ENCODE data around the gene TGM3. TPM values are rescaled to one million over a fixed set of nuclear protein-coding genes. Genes with fewer than 3 reads are reported as not detected.

Gene TGM3
- total RNA-seq, 2 donors from 2014 or later = 0.27 to 0.82 TPM

DNA sequence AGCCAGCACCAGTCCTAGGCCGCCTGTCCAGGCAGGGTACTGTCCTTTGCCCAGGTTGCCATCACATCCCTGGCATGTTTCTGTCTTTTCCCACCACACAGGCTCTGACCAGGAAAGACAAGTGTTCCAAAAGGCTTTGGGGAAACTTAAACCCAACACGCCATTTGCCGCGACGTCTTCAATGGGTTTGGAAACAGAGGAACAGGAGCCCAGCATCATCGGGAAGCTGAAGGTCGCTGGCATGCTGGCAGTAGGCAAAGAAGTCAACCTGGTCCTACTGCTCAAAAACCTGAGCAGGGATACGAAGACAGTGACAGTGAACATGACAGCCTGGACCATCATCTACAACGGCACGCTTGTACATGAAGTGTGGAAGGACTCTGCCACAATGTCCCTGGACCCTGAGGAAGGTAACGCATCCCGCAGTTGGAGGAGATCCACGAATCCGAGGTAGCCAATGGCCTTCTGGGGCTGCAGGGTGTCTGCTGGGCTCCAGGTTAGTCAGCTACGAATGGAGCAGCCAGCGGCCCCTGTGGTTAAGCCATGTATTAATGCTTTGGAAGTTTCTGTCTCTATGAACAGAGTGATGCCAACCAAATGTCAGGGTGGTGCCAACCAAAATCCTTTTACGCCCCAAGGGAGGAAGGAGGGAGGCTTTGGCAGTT, 36.2 kb downstream of the TGM3 start:
- H3K4me3 ChIP-seq = no peak overlapping the region
- no peaks in the 10 kb centered on the region for H3K9me3 ChIP-seq
- no peak overlapping the region for H3K27ac ChIP-seq
- H3K9ac ChIP-seq (ENCODE audit: low read depth in 2 of 2, low read length in 2 of 2) = no peak overlapping the region
- intact Hi-C loops (cut with DNase I) = no loop called here
- no peaks in the 10 kb centered on the region for H3K36me3 ChIP-seq
- TF ChIP-seq CTCF (IDR thresholded peaks at IDR 0.05) = no peak
- no peak for DNase-seq
- H3K4me1 ChIP-seq = no peaks in the 10 kb centered on the region
- H3K27me3 ChIP-seq = no peaks in the 10 kb centered on the region

GRCh38 chr20:2332711-2333110, 36.9 kb downstream of the TGM3 start:
- Histone ChIP-seq H3K4me1 (no peaks in the 10 kb centered on the region), H3K4me3 (no peak overlapping the region), H3K27me3 (no peaks in the 10 kb centered on the region), H3K27ac (no peak overlapping the region), H3K36me3 (no peaks in the 10 kb centered on the region), H3K9ac (ENCODE audit: low read depth in 2 of 2, low read length in 2 of 2) (no peak overlapping the region), H3K9me3 (no peaks in the 10 kb centered on the region)
- intact Hi-C loops (cut with DNase I) = no loop called here
- no peak for DNase-seq
- no peak for TF ChIP-seq CTCF (IDR thresholded peaks at IDR 0.05)

DNA sequence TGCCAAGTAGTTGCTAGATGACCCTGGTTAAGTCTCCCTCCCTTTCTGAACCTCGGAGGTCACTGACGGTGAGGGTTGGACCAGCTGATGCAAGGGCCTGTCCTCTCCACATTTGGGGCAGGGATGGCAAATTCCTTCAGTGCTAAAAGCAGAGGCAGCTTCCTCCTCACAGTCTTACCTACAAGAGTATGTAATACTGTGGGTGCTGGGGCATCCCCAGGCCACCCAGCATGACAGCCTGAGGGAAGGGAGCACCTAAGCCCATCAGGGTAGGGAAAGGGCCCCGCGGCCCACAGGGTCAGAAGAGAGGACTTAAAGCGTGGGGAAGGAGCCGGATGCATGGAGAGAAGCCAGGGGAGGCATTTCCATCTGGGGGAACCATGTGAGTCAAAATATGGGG, 38.0 kb downstream of the TGM3 start:
- intact Hi-C loops (cut with DNase I) = no loop called here
- Histone ChIP-seq H3K4me3 (no peak overlapping the region), H3K27ac (no peak overlapping the region), H3K27me3 (no peaks in the 10 kb centered on the region), H3K4me1 (no peaks in the 10 kb centered on the region), H3K36me3 (no peaks in the 10 kb centered on the region), H3K9me3 (no peaks in the 10 kb centered on the region), H3K9ac (ENCODE audit: low read depth in 2 of 2, low read length in 2 of 2) (no peak overlapping the region)
- no peak for TF ChIP-seq CTCF (IDR thresholded peaks at IDR 0.05)
- DNase-seq = peak; percentile 10

GRCh38 chr20:2335096-2335870, 39.5 kb downstream of the TGM3 start:
- DNase-seq = peak; percentile 13
- Histone ChIP-seq H3K9me3 (no peaks in the 10 kb centered on the region), H3K27me3 (no peaks in the 10 kb centered on the region), H3K36me3 (no peaks in the 10 kb centered on the region), H3K9ac (ENCODE audit: low read depth in 2 of 2, low read length in 2 of 2) (no peak overlapping the region), H3K4me1 (no peaks in the 10 kb centered on the region), H3K4me3 (no peak overlapping the region), H3K27ac (no peak overlapping the region)
- no peak for TF ChIP-seq CTCF (IDR thresholded peaks at IDR 0.05)
- intact Hi-C loops (cut with DNase I) = no loop called here

GRCh38 chr20:2336471-2336870, 40.7 kb downstream of the TGM3 start:
- H3K27me3 ChIP-seq = no peaks in the 10 kb centered on the region
- no peak overlapping the region for H3K4me3 ChIP-seq
- no peak for TF ChIP-seq CTCF (IDR thresholded peaks at IDR 0.05)
- no peaks in the 10 kb centered on the region for H3K4me1 ChIP-seq
- H3K36me3 ChIP-seq = no peaks in the 10 kb centered on the region
- intact Hi-C loops (cut with DNase I) = no loop called here
- H3K27ac ChIP-seq = no peak overlapping the region
- peak; percentile 10 for DNase-seq
- H3K9me3 ChIP-seq = no peaks in the 10 kb centered on the region
- H3K9ac ChIP-seq (ENCODE audit: low read depth in 2 of 2, low read length in 2 of 2) = no peak overlapping the region
